Lower leg skin (tissue), 4 donors: Measurements from ENCODE around the gene TLE4. TPM values are rescaled to one million over a fixed set of nuclear protein-coding genes. Genes with fewer than 3 reads are reported as not detected.

ENCODE experiments used
- DNase-seq, 2 donors: peaks; one replicate each; pipeline ENCODE4 v3.0.0-alpha.2; 2019; ENCODE audit warnings: low spot score in 2 of 2
- H3K4me3 ChIP-seq: fragments of 200-600 bp; sonication (generic); 2 replicates; pipeline ENCODE4 v1.5.1; 2017; ENCODE audit warnings: mild to moderate bottlenecking, low read depth; ENCODE audit not compliant: poor library complexity, severe bottlenecking
- CTCF ChIP-seq, 3 donors: fragments of 450-650 bp; IDR thresholded peaks; one replicate each; pipeline ENCODE4 v1.5.1; 2016; ENCODE audit warnings: antibody characterized with exemption in 3 of 3, mild to moderate bottlenecking in 3 of 3, moderate library complexity in 2 of 3
- POLR2A ChIP-seq, 2 donors: fragments of 450-650 bp; IDR thresholded peaks; one replicate each; pipeline ENCODE4 v1.6.1; 2016 to 2017; ENCODE audit warnings: antibody characterized with exemption in 2 of 2, mild to moderate bottlenecking in 1 of 2, moderate library complexity in 1 of 2
- WGBS, 2 donors: methylation state at CpG; one replicate each; pipeline ENCODE4 v1.1.5; 2018; 5-methylcytosine and 5-hydroxymethylcytosine counted together
- intact Hi-C: fragments of 100-400 bp; cut with DNase I; formaldehyde crosslinking; loops from one replicate; pipeline ENCODE4 v1.15.0; 2023; ENCODE audit warnings: low total_unique reads
- total RNA-seq, 4 donors: library from RNA; depleted of rRNA; stranded (reverse); fragments of >200 nt; gene quantifications; one replicate each; pipeline ENCODE4 v1.1.0, GENCODE V29; 2016

TLE4 gene
- total RNA-seq, 4 donors from 2014 or later: 46.8 to 97.9 (median 54.1) TPM

DNA sequence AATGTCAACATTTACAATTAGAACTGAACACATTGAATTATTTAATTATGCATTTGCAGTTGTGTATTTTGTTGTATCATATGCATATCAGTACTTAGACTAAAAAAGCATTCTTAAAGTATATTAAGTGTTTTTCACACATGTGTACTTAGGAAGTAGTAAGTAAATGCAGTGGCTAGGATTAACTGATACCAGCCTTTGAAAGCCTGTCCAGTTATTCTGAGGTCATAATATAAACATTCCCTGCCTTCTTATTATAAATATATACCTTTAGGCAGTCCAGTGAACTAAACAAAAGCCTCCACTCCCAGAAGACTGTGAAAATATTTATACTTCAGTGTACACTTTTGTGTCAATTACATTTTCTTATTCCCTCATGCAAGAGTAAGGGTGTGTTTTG is 83.8 kb downstream of the TLE4 start:
- no peak overlapping the region for H3K4me3 ChIP-seq
- DNase-seq: no peak
- intact Hi-C loops: no loop called here
- no peak for TF ChIP-seq POLR2A (IDR thresholded peaks at IDR 0.05)
- no peak for TF ChIP-seq CTCF (IDR thresholded peaks at IDR 0.05)

GRCh38 chr9:79656169-79656568 is 84.4 kb downstream of the TLE4 start:
- 87 to 90% methylated on average over 5 of the region's 5 CpGs for WGBS, 2 donors
- no peak for DNase-seq
- TF ChIP-seq CTCF (IDR thresholded peaks at IDR 0.05): no peak
- TF ChIP-seq POLR2A (IDR thresholded peaks at IDR 0.05): no peak
- intact Hi-C loops: no loop called here
- H3K4me3 ChIP-seq: no peak overlapping the region

DNA sequence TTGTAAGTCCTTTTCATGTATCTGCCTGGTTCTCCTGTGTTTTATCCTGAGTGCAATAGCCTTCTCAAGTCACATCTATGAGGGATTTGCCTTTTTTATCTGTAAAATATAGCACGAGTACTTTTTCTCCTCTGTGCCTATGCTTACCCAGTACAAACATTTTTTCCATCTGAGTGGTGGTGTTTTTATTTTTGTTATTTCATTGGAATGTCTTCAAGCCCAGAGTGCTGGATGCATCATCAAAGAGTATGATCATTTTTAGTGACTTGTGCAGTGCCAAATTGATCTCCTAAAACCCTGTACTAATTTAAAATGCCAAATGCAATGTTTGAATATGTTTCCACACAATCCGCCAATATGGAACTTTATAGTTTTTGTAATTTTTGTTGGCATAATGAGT is 86.1 kb downstream of the TLE4 start:
- TF ChIP-seq CTCF (IDR thresholded peaks at IDR 0.05) (no peak), POLR2A (IDR thresholded peaks at IDR 0.05) (no peak)
- 69 to 78% methylated on average over 2 of the region's 2 CpGs for WGBS, 2 donors
- intact Hi-C loops: no loop called here
- no peak overlapping the region for H3K4me3 ChIP-seq
- DNase-seq: no peak

DNA sequence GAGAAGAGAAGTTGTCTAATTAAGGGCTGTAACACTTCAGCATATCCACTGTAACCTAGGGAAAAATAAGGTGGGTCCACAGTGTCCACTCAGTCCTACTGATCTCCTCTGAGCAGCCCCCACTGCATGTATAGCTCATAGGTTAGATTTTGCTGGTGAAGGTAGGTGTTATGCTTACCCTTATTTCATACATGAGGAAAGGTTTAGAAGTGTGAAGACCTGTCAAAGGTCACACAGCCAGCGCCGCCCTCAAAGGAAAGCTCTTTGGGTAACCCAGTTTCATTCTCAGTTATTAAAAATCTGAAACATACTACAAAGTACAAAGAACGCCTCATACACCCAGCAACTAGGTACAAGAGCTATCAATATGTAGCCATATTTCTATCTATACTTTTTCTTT is 87.2 kb downstream of the TLE4 start:
- intact Hi-C loops: no loop called here
- no peak overlapping the region for H3K4me3 ChIP-seq
- DNase-seq: no peak
- 98 to 99% methylated on average over 3 of the region's 3 CpGs for WGBS, 2 donors
- TF ChIP-seq POLR2A (IDR thresholded peaks at IDR 0.05) (no peak), CTCF (IDR thresholded peaks at IDR 0.05) (no peak)

DNA sequence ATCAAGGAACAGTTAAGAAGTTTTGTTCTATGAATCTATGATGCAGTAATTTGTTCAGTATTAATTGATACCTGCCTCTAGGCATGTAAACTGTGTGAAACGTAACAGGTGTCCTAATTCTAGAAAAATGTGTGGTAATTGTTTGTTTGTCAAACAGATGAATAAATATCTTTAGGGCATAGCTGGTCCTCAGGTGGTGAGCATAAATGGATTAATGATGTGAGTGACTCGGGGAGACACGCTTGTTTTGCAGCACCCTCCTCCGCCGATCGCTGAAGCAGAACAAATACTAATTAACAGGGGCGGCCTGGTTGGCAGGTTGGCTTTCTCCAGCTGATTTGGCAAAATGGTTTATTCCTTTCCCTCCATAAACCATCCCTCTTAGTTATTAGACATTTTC is 88.8 kb downstream of the TLE4 start:
- no peak overlapping the region for H3K4me3 ChIP-seq
- WGBS, 2 donors: 91 to 95% methylated on average over 7 of the region's 7 CpGs
- intact Hi-C loops: no loop called here
- DNase-seq: no peak
- TF ChIP-seq POLR2A (IDR thresholded peaks at IDR 0.05) (no peak), CTCF (IDR thresholded peaks at IDR 0.05) (no peak)

DNA sequence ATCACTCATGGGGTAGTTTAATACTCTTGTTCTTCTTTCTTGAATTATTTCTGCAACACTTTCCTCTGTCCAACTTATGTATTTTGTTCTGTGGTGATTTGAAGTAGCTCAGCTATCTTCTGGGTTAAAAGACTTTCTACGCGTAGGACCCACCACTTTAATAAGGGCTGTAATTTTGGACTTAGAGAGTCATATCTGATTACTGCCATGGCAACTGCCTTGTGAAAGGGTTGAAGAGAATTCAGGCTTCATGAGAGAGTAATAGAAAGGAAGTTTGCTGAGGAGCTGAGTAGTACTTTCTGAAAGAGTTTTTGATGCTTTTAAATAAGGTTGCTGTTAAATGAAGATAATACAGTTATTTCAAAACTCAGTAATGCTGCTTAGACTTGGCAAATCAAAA is 89.5 kb downstream of the TLE4 start:
- DNase-seq: no peak
- no peak overlapping the region for H3K4me3 ChIP-seq
- 90 to 96% methylated on average over 2 of the region's 2 CpGs for WGBS, 2 donors
- no peak for TF ChIP-seq POLR2A (IDR thresholded peaks at IDR 0.05)
- no peak for TF ChIP-seq CTCF (IDR thresholded peaks at IDR 0.05)
- intact Hi-C loops: no loop called here
